Measurements from ENCODE around the gene SRC. TPM values are rescaled to one million over a fixed set of nuclear protein-coding genes. Genes with fewer than 3 reads are reported as not detected.

Gene SRC
- total RNA-seq, 2 donors from 2014 or later: 61.2 to 149 TPM

DNA sequence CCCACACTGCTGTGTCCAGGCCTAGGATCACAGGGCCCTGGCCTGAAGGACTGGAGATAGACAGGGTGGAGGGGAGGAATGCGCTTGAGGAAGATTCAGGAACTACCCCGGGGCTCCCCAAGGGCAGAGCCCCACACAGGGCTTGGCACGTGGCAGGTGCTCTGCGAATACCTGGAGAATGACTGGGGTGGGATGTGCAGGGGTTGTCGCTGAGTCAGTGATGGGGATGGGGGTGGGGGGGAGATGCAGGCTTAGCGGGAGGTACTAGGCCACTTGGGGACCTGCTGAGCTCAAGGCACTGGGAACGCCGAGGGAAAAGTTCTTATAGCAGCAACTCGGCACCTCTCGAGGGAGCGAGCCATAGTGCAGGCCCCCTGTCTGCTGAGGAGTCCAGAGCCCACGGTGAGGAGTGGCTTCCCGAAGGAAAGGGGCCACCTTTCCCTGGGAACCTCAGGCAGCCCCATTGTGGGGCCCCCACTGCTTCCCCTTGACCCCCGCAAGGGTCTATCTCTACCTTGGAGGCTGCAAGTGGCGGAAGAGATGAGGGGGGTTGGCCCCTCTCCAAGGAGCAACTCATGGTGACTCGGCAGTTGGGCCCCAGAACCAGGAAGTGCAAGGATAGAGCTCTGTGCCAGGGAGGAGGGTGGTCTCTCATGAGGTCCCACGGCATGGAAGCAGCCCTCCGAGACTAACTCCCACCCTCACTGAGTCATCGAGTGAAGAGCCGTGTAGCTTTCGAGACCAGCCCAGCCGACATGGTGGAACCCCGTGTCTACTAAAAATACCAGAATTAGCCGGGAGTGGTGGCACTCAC is 33.1 kb downstream of the SRC start:
- TF ChIP-seq, protein P1, sequence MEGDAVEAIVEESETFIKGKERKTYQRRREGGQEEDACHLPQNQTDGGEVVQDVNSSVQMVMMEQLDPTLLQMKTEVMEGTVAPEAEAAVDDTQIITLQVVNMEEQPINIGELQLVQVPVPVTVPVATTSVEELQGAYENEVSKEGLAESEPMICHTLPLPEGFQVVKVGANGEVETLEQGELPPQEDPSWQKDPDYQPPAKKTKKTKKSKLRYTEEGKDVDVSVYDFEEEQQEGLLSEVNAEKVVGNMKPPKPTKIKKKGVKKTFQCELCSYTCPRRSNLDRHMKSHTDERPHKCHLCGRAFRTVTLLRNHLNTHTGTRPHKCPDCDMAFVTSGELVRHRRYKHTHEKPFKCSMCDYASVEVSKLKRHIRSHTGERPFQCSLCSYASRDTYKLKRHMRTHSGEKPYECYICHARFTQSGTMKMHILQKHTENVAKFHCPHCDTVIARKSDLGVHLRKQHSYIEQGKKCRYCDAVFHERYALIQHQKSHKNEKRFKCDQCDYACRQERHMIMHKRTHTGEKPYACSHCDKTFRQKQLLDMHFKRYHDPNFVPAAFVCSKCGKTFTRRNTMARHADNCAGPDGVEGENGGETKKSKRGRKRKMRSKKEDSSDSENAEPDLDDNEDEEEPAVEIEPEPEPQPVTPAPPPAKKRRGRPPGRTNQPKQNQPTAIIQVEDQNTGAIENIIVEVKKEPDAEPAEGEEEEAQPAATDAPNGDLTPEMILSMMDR (IDR thresholded peaks at IDR 0.05): no peak
- TF ChIP-seq POLR2AphosphoS5 (IDR thresholded peaks at IDR 0.05) (no peak), POLR2A (IDR thresholded peaks at IDR 0.05) (no peak)
- Histone ChIP-seq H3K36me3 (peaks cover 0 to 5% of the 10 kb centered on the region in 2 donors), H3K4me1 (replicated peaks) (no peaks in the 10 kb centered on the region), H3K27me3 (replicated peaks; ENCODE audit: insufficient read depth) (no peaks in the 10 kb centered on the region), H3K9me3 (no peaks in the 10 kb centered on the region), H3K27ac (no peak overlapping the region), H3K4me3 (no peak overlapping the region)
- intact Hi-C loops (cut with DNase I): no loop called here
- DNase-seq (ENCODE audit: low spot score): no peak
- 80% methylated on average over 24 of the region's 24 CpGs for WGBS

DNA sequence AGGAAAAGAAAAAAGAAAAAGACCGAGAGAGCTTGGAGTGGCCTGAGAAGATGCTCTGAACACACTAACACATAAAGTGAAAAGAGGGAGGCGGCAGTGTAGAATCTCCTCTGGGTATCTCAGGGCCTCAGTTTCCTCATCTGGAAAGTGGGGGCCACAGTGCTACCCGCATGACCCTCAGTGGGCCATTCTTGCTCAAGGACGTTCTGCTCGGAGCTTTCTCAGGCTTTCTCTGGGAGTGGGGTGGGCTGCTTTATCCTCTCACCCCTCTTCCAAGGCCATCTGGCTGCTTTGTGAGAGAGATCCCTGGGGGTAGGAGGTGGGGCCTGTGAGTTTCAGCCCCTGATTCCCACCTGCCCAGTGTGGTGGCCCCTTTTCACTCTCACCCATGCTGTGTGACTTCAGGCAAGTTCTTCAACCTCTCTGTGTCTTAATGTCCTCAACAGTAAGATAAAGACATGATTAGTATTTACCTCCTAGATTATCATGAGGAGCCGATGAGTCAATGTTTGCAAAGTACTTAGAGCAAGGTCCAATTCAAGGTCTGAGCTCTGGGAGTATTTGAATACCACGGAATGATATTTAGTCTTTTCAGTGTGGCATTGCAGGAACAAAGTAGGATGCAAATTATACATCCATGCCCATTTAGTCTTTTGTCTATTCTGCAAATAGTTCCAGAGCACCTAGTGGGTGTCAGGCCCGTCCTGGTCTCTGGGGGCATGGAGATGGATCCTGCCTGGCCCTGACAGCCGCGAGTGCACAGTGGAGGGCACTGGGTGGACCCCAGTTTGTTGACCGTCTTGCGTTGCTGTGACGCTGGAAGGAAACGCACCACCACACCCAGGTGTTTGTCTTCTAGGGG is 34.3 kb downstream of the SRC start:
- Histone ChIP-seq H3K4me3 (no peak overlapping the region), H3K4me1 (replicated peaks) (no peaks in the 10 kb centered on the region), H3K9me3 (no peaks in the 10 kb centered on the region), H3K27me3 (replicated peaks; ENCODE audit: insufficient read depth) (no peaks in the 10 kb centered on the region), H3K27ac (no peak overlapping the region), H3K36me3 (peaks cover 0 to 5% of the 10 kb centered on the region in 2 donors)
- no peak for DNase-seq (ENCODE audit: low spot score)
- intact Hi-C loops (cut with DNase I): loop anchor here (10.0 kb wide), 1 partner anchor 185 kb away; no protein-coding TSS in a partner anchor
- WGBS: 79% methylated on average over 14 of the region's 14 CpGs
- TF ChIP-seq POLR2AphosphoS5 (IDR thresholded peaks at IDR 0.05): no peak

GRCh38 chr20:37380864-37381579 is 35.1 kb downstream of the SRC start:
- H3K4me3 ChIP-seq: no peak overlapping the region
- intact Hi-C loops (cut with DNase I): loop anchor here (10.0 kb wide), 1 partner anchor 186 kb away; no protein-coding TSS in a partner anchor
- H3K36me3 ChIP-seq: peaks cover 0 to 2% of the 10 kb centered on the region in 2 donors
- no peaks in the 10 kb centered on the region for H3K4me1 ChIP-seq (replicated peaks)
- 86% methylated on average over 16 of the region's 16 CpGs for WGBS
- TF ChIP-seq POLR2AphosphoS5 (IDR thresholded peaks at IDR 0.05): no peak
- TF ChIP-seq, protein P1 (IDR thresholded peaks at IDR 0.05): no peak
- no peak for TF ChIP-seq POLR2A (IDR thresholded peaks at IDR 0.05)
- H3K27ac ChIP-seq: no peak overlapping the region
- H3K27me3 ChIP-seq (replicated peaks; ENCODE audit: insufficient read depth): no peaks in the 10 kb centered on the region
- no peak for DNase-seq (ENCODE audit: low spot score)
- H3K9me3 ChIP-seq: no peaks in the 10 kb centered on the region

DNA sequence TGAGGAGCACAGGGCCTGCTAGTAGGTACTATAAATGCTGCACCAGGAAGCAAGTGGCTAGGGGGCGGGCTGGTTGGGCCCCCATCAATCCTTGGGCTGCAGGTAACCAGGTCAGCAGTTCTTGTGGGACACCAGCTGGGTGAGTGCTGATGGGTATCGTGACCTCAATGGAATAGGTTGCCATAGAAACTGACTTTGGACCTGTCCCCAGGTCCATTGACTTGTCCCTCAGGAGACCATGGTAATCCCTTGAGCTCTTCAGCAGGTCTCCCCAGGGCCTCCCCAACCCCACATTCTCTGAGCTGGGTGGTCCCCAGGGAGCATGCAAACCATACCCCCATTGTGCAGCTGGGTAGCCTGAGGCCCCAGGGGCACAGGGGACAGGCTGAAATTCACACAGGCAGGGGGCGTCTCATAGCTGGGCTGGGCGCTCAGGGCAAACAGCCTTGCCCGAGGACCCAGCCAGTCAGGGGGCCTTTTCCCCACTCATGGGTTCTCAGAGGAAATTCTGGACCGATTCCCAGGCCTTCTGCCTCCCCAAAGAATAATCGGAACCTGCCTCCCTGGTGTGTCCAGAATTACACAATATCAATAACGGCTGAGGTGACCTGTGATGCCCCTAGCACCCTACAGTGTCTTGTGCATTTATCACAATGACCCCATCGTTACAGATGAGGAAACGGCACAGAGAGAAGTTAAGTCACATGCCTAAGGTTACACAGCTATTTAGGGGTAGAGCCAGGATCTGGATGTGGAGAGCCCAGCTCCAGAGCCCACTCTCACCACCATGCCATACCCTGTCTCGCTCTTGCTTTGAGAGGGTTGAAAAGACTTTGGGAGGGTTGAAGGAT is 35.9 kb downstream of the SRC start:
- 82% methylated on average over 11 of the region's 11 CpGs for WGBS
- Histone ChIP-seq H3K27me3 (replicated peaks; ENCODE audit: insufficient read depth) (no peaks in the 10 kb centered on the region), H3K36me3 (no peaks in the 10 kb centered on the region), H3K4me1 (replicated peaks) (no peaks in the 10 kb centered on the region), H3K9me3 (no peaks in the 10 kb centered on the region), H3K4me3 (no peak overlapping the region), H3K27ac (no peak overlapping the region)
- TF ChIP-seq, protein P1 (IDR thresholded peaks at IDR 0.05): no peak
- TF ChIP-seq POLR2AphosphoS5 (IDR thresholded peaks at IDR 0.05) (no peak), POLR2A (IDR thresholded peaks at IDR 0.05) (no peak)
- intact Hi-C loops (cut with DNase I): loop anchor here (10.0 kb wide), 1 partner anchor 187 kb away; no protein-coding TSS in a partner anchor
- DNase-seq (ENCODE audit: low spot score): no peak

Data from prostate gland (tissue), 2 donors.